GM19397 (cell line): Measurements from ENCODE around the gene GRID1.
"Not testable (repeated sequence)": the region's sequence is repeated elsewhere in the genome, so short reads cannot be mapped to it uniquely, and the experiment has no call there.

Source experiments
- ATAC-seq: cut with Tn5 transposase; IDR thresholded peaks from one replicate; pipeline ENCODE4 v1.9.1; 2021; ENCODE audit warnings: mild to moderate bottlenecking, moderate library complexity; ENCODE audit not compliant: unreplicated experiment

Gene GRID1

DNA sequence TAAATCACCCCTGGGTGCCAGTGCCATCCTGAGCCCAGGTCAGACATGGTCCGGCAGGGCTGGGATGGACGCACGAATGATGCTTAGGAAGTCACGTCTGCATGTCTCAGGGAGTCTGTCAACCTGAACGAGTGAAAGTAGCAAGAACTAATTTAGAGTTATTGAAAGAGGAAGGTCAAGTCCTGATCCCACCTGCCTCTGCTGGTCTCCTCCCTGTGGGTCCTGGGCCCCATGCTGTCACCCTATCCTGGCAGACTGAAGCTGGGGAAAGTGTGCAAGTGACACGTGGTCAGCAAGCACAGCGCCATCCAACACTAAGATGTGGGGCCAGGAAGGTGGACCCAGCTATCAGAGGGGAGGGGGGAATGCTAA, 26.1 kb upstream of the GRID1 start:
- no peak for ATAC-seq

- ATAC-seq, result no peak
Observed at GRCh38 chr10:86391986-86392722, 25.6 kb upstream of the GRID1 start.

DNA sequence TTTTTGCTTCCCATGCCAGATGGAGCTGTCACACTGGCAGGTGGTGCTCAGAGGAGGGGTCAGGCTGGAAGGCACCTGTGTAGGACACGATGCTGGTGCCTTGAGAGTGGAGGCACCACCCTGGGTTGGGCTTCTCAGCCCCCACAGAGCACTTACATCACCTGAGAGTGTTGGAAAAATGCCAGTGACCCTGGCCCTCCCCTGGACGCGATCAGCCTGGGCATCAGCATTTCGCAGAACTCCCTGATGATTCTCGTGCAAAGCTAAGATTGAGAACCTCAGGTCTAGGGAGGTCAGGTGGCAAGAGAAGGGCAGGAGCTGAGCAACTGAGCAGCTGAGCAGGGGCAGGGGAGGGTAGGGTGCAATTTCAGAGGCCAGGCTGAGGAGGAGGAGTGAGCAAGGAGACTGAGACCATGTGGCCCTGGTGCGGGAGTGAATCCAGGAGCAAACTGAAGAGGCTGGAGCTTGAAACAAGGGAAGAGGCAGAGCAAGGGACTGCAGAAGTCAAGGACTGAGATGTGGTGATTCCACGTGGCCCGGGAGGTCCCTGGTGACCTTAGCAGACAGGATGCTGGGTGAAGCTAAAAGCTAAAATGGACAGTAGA, 24.7 kb upstream of the GRID1 start:
- ATAC-seq, result no peak

GRCh38 chr10:86390337-86391120, 23.9 kb upstream of the GRID1 start:
- no peak for ATAC-seq

- peak; percentile 78 for ATAC-seq
Observed at GRCh38 chr10:86389441-86390193, 23.0 kb upstream of the GRID1 start.

DNA sequence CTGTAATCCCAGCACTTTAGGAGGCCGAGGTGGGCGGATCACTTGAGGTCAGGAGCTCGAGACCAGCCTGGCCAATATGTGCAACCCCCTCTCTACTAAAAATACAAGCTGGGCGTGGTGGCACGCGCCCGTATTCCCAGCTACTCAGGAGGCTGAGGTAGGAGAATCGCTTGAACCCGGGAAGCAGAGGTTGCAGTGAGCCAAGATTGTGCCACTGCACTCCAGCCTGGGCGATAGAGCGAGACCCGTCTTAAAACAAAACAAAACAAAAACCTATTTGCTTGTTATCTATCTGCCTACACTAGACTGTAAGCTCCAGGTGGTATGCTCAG, 22.5 kb upstream of the GRID1 start:
- not testable (repeated sequence) for ATAC-seq

DNA sequence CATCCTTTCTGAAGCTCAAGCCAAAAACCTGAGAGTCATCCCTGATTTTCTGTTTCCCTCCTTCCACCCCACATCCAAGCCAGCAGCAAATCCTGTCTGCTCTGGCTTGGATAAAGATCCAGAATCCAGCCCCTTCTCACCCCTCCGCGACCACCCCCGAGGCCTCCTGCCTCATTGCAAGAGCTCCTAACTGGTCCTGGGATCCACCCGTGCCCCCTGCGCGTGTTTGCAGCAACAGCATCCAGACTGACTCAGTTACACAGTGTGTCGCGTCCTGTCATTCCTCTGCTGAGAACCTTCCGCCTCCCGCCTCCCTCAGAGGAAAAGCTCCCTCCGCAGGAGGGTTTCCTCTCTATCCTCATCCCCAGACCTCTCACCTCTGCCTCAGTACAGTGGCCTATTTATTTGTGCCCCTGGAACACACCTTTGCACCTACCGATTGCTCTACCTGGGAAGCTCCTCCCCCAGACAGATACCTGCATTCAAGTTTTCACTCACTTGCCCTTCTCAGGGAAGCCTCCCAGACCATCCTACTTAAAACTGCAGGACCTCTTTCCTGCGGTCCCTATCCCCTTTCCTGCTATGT, 21.6 kb upstream of the GRID1 start:
- ATAC-seq, result no peak

DNA sequence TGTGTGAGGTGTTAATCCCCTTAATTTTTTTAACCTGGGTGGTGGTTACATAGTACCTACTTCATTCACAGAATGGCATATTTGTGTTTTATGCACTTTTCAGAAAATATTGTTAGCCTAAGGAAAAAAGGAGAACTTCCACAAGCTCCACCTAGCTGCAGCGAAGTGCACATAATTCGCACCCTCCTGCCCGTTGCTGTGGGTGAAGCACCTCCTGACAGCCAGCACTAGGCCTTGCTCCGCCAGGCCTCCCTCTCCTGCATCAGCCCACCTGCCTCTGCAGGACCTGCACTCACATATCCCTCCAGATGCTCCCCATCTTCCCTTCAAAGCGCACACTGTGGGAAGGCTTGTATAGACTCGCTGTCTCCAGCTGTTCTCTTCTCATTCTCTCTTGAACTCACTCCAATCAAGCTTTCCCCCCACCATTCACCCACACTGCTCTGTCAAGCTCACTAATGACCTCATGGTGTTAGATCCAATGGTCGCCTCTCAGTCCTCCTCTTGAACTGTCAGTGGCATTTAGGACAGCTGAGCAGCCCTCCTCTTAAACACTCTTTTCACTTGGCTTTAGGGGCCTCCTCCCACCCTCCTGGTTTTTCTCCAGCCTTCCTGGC, 20.7 kb upstream of the GRID1 start:
- no peak for ATAC-seq

- ATAC-seq, result no peak
Observed at GRCh38 chr10:86385806-86386205, 19.2 kb upstream of the GRID1 start.

DNA sequence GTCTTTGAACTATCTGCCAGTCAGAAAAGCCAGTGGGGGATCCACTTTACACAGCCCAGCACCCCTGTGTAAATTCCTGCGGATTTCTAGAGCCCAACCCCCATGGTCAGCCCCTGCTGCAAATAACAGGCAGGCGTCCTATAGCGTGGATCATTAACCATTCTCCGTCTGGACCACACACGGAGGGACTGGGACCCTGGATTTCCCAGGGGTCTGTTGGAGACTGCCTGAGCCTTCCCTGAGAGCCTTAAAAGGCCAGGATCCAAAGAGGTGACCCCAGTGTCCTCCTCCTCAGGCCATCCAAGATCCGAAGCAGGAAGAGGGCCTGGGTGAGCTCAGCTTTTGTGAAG, 11.2 kb upstream of the GRID1 start:
- ATAC-seq, result no peak

DNA sequence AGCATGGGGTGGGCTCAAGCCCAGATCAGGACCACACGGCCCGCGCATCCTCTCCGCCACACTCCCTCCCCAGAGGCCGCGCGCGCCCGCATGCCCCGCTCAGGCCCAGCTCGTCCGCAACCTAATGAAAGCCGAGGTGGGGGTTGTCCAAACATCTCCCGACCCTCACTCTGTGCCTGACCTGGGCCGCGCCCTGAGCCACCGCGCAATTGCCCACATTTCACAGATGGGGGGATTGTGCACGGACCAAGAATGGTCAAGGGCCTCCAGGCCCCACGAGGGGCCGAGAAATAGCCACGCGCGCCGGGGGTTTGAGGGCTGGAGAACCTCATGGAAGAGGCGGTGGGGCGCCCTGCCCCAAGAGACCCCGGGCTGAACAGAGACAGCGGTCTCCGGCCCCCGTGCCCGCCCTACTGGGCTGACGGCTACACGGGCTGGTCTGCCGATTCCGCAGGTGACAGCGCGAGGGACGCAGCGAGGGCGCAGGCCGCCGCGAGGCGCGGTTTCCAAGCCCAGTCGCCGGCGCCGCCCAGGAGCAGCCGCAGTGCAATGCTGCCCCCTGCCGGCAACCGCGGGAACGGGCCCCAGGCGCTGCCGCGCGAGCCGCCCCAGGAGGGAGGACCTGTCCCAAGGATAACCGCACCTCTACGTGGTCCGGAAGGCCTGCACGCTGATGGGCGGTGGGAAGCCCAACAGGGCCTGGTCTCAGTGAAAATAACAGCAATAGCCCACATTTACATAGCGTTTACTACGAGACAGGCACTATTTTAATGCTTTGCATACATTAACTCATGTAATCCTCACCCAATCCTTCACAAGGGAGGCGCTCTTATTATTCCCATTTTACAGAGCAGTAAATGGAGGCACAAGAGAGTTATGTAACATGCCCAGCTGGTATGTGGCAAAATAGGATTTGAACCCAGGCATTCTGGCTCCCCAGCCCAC, 10.5 kb upstream of the GRID1 start:
- peak; percentile 96 for ATAC-seq

DNA sequence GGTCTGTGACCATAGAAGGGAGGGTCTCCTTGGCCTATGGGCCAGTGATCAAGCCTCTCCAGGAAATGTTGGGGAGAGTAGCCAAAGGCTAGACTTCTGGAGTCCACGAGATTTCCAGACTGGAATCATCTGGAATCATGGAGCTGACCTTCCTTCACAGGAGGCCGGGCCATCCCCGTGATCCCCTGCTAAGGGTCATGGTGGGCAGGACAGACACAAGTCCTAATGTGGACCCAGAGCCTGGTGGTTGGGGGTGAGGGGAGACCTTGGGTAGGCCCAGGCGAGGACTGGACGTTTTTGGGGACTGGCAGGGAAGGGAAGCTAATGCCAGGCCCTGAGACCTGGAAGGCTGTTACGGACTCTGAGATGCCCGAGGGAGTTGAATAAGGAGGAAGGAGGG, 9.8 kb upstream of the GRID1 start:
- ATAC-seq, result no peak

DNA sequence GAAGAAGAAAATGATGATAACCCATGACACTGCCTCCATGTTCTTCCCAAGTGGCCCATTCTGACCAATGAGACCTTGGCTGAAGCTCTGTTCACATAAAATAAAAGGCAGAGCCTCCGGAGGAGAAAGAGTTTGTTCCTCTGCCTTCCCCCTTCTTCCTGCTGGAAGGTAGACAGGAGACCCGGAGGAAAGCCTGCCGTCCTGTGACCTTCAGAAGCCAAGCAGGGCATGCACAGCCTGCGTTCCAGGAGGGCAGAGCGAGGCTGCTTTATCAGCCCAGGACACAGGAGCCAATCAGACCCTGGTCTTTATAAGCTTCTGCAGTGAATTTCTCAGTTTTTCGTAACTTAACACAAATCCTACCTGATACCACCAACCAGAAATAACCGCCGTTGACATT, 8.6 kb upstream of the GRID1 start:
- ATAC-seq, result no peak

GRCh38 chr10:86374664-86375063, 8.1 kb upstream of the GRID1 start:
- no peak for ATAC-seq

- ATAC-seq, result no peak
Observed at GRCh38 chr10:86373828-86374227, 7.2 kb upstream of the GRID1 start.

GRCh38 chr10:86373251-86373650, 6.7 kb upstream of the GRID1 start:
- no peak for ATAC-seq

GRCh38 chr10:86372784-86373239, 6.2 kb upstream of the GRID1 start:
- ATAC-seq, result no peak

DNA sequence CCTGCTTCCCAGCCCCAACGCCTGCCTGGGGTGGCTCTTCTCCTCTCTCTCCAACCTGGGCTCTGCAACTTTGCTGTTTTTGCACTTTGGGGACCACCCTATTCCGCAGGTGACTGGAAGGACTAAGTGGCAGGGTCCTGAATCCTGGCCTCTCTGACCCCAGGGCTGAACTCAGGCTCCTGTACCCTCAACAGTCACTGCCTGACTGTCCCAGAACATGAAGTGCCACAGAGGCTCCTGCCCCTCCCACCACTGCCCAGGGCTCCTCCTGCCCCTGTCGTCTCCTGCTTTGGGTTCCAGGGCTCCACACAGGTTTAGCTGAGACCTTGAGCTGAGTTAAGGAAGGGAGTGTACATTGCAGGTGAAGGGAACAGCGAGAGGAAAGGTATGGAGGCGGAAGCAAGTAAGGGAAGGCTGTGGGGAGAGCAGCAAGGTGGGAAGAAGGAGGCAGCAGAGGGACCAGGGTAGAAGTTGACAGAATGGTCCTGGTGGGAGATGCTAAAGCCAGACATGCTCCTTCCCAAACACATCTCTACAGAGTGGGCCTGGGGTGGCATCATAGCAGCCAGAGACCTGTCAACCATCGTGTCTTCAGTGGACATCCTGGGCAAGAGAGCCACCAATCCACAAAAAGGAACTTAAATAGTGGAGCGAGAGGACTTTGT, 5.7 kb upstream of the GRID1 start:
- no peak for ATAC-seq

DNA sequence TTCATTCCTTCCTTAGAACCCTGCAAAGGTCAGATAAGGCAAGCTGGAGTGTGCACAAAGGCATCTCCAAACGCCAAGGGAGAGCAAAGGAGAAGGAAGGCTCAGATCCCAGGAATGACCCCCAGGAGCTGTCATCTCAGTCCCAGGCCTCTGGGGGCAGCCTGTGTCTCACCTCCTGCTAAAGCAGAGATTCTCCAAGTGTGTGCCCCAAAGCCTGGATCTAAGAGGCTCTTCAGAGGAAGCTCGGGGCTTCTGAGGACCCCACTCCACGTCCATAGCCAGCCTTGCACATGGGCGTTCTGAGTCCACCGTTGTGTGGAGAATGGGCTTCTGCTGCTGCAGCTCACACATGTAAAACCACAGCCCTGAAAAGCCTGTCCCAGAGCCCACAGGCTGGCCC, 5.1 kb upstream of the GRID1 start:
- no peak for ATAC-seq
